Brain pericyte (primary cell): ENCODE results near the gene TXNDC11.

Experiments
- DNase-seq: peaks from one replicate; pipeline ENCODE4 v3.0.0-alpha.2; 2012; ENCODE audit warnings: low read depth, low spot score

TXNDC11 gene

GRCh38 chr16:11755022-11755760, 12.5 kb upstream of the TXNDC11 start:
- no peak for DNase-seq

- DNase-seq: no peak
Observed at GRCh38 chr16:11752856-11753255, 10.2 kb upstream of the TXNDC11 start.

GRCh38 chr16:11750056-11750455, 7.4 kb upstream of the TXNDC11 start:
- DNase-seq: no peak

- no peak for DNase-seq
Observed at GRCh38 chr16:11748404-11749254, 6.0 kb upstream of the TXNDC11 start.

GRCh38 chr16:11747949-11748403, 5.3 kb upstream of the TXNDC11 start:
- no peak for DNase-seq

- no peak for DNase-seq
Observed at GRCh38 chr16:11744075-11744470, 1.4 kb upstream of the TXNDC11 start.

GRCh38 chr16:11743308-11744074, 834 bp upstream of the TXNDC11 start:
- DNase-seq: no peak

- no peak for DNase-seq
Observed at GRCh38 chr16:11742093-11742535, 543 bp downstream of the TXNDC11 start.

GRCh38 chr16:11740567-11740966, 2.1 kb downstream of the TXNDC11 start:
- no peak for DNase-seq

GRCh38 chr16:11738742-11739544, 3.7 kb downstream of the TXNDC11 start:
- no peak for DNase-seq

GRCh38 chr16:11737713-11738112, 4.9 kb downstream of the TXNDC11 start:
- no peak for DNase-seq

- DNase-seq: no peak
Observed at GRCh38 chr16:11736903-11737302, 5.8 kb downstream of the TXNDC11 start.

- DNase-seq: no peak
Observed at GRCh38 chr16:11735787-11736186, 6.9 kb downstream of the TXNDC11 start.

GRCh38 chr16:11734653-11735043, 8.0 kb downstream of the TXNDC11 start:
- no peak for DNase-seq

GRCh38 chr16:11734025-11734652, 8.5 kb downstream of the TXNDC11 start:
- DNase-seq: no peak

GRCh38 chr16:11731222-11731621, 11.4 kb downstream of the TXNDC11 start:
- DNase-seq: no peak

GRCh38 chr16:11729787-11730186, 12.9 kb downstream of the TXNDC11 start:
- DNase-seq: no peak

GRCh38 chr16:11727796-11728543, 14.7 kb downstream of the TXNDC11 start:
- DNase-seq: no peak

GRCh38 chr16:11726008-11726407, 16.6 kb downstream of the TXNDC11 start:
- no peak for DNase-seq

- DNase-seq: no peak
Observed at GRCh38 chr16:11725457-11725856, 17.2 kb downstream of the TXNDC11 start.
